Fibroblast of skin of left quadriceps (primary cell): ENCODE results near the gene VAMP7.
"Not testable (repeated sequence)": the region's sequence is repeated elsewhere in the genome, so short reads cannot be mapped to it uniquely, and the experiment has no call there.

Source experiments
- DNase-seq, 2 experiments: peaks; one replicate each; pipeline ENCODE4 v3.0.0-alpha.2; 2013; ENCODE audit warnings: low read depth in 2 of 2

VAMP7 gene

DNA sequence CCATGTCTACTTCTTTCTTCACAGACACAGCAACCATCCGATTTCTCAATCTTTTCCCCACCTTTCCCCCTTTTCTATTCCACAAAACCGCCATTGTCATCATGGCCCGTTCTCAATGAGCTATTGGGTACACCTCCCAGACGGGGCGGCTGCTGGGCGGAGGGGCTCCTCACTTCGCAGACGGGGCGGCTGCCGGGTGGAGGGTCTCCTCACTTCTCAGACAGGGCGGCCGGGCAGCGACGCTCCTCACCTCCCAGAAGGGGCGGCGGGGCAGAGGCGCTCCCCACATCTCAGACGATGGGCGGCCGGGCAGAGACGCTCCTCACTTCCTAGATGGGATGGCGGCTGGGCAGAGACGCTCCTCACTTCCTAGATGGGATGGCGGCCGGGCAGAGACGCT is 26.5 kb downstream of the VAMP7 start:
- DNase-seq = not testable (repeated sequence)

DNA sequence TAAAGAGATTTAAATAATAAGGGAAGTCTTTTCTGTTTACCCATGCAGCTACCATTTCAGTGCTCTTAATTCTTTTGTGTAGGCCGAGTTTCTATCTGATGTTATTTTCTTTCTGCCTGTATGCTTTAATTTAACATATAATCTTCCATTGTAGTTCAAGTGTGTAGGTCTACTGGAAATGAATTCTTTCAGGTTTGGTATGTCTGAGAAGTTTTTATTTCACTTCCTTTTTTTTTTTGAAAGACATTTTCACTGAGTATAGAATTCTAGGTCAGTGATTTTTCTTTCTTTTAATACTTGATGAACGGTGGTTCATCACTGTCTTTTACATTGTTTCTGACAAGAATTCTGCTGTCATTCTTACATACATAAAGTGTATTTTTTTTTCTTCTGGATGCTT is 42.1 kb downstream of the VAMP7 start:
- no peak for DNase-seq

DNA sequence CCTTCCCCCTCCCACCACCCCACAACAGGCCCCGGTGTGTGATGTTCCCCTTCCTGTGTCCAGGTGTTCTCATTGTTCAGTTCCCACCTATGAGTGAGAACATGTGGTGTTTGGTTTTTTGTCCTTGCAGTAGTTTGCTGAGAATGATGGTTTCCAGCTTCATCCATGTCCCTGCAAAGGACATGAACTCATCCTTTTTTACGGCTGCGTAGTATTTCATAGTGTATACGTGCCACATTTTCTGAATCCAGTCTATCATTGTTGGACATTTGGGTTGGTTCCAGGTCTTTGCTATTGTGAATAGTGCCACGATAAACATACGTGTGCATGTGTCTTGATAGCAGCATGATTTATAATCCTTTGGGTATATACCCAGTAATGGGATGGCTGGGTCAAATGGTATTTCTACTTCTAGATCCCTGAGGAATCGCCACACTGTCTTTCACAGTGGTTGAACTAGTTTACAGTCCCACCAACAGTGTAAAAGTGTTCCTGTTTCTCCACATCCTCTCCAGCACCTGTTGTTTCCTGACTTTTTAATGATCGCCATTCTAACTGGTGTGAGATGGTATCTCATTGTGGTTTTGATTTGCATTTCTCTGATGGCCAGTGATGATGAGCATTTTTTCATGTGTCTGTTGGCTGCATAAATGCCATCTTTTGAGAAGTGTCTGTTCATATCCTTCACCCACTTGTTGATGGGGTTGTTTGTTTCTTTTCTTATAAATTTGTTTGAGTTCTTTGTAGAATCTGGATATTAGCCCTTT is 49.9 kb downstream of the VAMP7 start:
- DNase-seq = not testable (repeated sequence)

DNA sequence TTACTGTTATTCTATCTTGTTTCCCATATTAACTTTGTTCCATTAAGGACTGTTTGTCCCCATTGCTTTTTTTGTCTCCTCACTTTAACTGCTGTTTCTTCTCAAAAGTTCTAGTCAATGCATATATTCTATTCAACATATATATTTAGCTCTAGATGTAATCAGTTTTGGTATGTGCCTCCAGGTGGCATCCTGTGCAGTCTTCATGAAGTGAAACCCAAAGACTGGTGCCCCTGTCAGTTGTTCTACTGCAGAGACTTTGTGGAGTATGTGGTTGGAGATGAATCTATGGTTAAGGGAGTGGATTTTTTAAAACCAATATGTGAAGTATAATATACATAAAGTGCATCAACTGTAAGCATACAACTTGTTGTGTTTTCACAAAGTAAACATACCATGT is 57.0 kb downstream of the VAMP7 start:
- no peak for DNase-seq

DNA sequence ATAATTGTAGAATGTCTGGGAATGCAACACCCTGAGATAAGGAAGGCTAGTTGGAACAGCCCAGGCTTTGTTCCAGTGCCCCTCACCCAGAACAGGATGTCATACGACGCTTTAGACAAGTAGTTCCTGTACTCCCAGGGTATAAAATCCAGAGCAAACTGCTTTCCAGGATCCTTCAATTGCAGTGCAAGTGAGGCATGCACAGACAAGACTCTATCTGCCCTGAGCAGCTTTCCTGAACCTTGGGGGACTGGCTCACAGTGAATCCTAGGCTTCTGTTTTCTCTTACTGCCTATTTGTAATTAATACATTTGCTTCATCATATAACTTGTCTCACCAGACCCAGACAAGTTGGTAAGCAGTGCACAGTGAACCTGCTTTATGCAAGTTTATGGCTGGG is 68.0 kb downstream of the VAMP7 start:
- no peak for DNase-seq

DNA sequence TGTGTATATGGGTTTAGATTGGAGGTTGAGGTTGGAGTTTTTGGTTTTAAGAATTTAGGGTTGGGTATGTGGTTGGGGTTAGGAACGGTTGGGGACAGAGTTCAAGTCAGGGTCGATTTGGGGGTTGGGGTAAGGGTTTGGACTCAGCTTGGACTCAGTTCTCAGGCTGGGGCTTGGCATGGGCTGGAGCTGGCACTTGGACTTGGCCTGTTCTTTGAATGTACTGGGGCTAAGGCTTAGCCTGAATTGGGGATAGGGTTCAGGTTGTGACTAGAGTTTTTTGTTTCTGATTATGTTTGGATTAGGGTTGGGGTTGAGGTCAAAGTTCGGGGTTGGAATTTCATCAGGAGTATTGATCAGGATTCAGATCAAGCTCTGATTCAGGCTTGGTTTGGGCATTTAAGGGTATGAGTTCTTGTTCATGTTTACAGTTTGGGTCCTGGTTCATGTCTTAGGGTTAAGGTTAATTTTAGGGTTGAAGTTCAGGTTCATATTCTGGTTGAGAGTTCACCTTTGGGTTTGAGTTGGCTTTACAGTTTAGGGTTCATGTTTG is 70.2 kb downstream of the VAMP7 start:
- DNase-seq = no peak

DNA sequence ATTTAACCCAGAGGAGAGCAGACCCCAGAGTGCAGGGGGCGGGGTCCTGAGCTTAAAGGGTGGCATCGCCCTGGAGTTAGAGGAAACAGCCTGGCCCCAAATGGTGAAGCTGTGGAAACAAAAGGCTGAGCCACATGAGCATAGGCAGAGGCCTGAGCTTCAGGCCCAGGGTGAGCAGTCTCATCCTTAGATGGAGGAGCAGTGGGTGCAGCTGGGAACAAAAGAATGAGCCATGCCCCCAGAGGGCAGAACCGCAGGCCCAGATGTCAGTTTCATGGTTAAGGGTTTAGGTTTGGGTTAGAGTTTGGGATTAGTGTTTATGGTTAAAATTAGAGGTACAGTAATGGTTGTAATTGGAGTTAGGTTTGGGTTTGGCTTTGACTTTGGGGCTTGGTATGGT is 71.9 kb downstream of the VAMP7 start:
- DNase-seq = no peak

DNA sequence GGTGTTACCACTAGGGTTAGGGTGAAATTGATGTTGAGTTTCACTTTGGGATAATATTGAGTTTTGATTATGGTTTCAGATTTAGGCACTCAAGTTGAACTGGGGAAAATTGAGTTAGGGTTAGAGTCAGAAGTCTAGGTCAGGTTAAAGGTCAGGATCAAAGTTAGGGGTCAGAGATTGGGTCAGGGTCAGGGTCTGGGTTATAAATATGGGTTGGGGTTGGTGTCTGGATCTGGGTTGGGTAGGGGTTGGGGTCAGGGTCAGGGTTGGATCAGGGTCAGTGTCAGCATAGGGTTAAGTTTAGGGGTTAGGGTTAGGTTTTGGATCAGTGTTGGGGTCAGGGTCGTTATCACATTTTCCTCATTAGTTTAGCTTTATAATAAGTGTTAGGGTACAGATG is 73.6 kb downstream of the VAMP7 start:
- DNase-seq = no peak

DNA sequence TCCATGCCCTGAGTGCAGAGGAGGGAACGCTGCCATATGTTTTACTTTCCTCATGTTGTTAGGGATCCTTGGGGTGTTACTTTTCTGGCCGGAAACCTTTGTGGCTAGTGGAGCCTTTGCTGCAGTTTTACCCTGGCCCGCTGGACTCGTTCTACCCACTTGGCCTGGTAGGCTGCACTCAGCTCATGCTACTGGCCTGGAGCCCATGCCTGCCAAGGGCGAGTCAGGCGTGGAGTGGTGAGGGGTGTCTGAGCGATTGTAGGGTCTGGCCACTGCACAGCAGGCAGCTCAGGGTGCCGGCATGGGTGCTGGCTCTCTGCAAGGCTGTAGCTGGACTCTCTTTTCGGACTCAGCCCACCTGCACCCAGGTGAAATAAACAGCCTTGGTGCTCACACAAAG is 75.0 kb downstream of the VAMP7 start:
- DNase-seq = no peak

DNA sequence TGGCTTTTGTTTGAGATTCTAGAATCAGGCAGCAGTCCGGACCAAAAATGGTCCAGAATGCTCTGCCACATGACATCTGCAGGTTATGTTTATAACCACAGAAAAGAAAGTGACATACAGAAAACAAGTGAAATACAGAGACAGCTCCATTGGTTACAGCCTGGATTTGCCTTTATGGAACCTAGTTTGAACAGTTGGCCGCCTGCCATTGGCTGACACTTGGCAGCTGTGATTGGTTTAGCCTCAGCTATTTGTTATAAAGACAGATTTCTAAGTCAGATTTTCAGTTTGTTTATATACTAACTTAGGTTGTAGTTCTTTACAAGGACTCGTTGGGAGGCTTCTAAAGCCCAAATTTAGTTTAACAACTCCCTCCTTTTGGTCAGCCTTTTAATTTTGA is 75.5 kb downstream of the VAMP7 start:
- DNase-seq = no peak

DNA sequence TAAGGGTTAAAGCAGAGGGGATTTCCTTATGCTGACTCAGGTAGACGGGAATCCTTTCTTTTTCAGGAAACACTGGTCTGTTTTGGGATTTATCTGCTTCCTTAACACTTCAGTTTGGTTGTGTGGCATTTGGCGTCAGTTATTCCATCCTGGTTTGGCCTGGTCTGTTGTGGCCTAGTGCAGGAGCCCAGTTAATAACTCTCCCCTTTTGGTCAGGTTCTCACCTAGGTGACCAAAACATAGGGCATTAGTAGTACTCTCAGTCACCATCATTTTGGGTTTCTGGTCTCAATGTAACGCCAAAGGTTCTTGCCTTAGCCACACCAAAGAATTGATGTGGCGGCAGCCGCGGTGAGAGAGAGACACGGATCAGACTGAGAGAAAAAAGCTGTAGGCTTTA is 76.7 kb downstream of the VAMP7 start:
- DNase-seq = no peak

DNA sequence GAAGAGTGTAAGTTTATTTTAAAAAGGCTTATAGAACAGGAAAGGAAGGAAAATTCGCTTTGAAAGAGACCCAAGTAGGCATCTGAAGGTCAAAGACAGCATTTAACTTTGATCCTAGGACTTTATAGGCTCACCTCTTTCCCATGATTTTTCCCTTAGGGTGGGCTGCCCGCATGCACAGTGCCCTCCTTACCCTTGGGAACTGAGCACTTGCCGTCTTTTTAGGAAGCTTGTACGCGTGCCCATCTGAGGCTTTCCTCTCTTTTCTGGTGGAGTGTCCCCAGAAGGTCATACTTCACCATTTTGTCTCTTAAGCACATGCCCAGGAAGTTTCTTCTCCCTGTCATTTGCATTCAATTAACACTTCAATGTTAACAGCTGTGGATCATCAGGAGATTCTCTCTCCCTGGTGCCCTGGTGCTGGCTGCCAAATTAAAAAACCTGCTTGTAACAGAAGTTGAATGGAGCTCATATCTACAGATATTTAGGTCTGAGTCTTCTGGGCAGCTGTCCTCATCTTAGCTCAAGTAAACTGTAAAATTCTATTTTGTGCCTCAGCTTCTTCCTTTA is 78.0 kb downstream of the VAMP7 start:
- no peak for DNase-seq

DNA sequence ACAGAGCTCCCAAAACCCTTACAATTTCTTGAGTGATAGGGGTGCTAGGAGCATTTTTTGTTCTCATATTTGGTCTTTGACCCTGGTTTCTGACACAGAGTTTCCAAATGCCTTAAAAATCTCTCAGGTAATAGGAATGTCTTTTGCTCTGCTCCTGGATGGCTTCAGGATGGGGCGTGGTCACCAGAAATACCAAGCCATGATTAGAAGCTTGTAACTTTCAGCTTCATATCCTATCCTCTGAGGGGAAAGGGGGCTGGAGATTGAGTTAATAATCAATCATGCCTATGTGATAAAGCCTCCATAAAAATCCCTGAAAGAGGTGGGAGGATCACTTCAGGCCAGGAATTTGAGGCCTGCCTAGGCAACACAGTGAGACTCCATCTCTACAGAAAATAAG is 81.8 kb downstream of the VAMP7 start:
- DNase-seq = no peak

DNA sequence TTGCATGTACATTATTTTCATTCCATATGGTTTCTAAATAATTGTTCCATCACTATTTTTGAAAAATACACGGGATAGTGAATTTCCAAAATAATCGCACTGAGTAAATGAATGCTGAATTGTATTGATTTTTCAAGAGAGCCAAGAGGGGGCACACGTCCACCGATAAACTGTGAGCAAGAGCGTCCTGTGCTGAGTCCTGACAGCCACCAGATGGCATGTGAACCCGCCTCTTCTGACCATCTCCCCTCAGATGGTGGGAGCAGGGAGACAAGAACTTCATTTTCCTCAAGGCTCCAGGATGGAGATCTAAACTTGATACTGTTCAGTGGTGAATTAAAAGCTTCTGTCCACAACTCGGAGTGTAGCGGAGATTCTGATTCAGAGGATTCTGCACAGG is 85.7 kb downstream of the VAMP7 start:
- DNase-seq = no peak

DNA sequence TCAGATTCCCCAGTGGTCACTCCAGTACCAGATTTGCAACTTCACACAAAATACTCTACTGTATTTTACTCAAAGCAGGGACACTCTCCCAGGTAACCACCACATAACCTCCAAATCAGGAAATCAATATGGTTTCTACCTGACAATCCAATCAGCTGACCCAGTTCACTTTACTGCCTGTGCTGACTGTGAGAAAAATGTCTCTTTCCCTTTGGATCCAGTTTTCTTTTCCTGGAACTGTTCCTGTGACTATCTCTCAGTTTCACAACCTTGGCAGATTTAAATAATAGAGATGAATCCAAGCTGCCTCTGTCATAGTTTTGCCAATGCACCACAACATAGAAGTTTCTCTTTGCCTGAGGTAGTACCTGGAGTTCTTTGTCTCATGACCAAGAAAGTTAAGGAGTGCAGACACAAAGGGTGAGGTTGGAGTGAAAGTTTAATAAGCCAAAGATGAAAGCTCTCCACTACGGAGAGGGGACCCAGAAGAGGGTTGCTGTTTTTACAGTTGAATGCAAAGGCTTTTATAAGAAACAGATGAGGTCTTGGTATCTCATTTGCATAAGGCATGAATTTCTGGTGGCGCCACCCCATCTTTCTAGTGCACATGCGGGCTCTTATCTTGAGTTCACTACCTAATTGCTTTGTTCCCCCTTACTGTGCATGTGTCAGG is 86.6 kb downstream of the VAMP7 start:
- no peak for DNase-seq

DNA sequence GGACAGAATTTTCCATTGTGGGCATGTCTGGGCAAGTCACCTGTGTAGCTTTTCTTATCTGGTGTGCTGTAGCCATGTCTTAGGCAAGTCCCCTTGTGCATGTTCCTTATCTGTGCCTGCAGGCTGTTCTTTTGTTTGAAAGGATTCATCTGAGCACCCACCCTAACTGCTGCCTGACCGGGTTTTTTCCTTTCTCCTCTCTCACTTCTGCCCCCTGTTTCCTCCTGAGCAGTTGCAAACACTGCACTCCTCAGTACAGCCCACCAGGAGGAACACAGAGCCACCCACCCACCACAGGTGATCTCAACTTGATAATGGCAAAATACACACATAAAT is 87.1 kb downstream of the VAMP7 start:
- DNase-seq = no peak

DNA sequence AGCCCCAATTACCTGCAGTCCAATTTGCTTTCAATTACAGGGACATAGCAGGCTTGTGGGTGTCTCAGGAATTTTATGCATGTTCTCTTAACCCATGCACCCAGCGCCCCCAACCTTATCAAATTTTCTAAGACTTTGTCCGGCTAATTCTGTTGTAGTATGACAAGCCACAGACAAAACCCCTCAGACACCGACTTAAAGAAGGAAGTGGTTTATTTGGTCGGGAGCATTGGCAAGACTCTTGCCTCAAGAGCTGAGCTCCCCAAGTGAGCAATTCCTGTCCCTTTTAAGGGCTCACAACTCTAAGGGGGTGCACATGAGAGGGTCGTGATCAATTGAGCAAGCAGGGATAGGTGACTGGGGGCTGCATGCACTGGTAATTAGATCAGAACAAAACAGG is 87.6 kb downstream of the VAMP7 start:
- DNase-seq = no peak

DNA sequence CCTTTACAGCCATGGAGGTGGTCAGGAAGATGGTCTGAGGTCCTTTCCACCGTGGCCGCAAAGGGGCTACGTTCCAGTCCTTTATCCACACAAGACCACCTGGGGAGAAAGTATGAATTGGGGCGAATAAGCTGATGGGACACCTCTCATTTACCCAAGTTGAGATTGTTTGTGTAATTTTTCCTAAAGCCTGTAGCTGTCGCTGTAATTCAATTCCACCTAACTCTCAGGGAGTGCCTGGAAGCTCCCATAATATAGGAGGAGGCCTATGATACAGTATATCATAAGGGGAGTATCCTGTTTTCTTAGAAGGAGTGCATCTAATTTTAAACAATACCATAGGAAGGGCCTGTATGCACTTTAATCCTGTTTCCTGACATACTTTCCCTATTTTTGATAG is 90.5 kb downstream of the VAMP7 start:
- not testable (repeated sequence) for DNase-seq

DNA sequence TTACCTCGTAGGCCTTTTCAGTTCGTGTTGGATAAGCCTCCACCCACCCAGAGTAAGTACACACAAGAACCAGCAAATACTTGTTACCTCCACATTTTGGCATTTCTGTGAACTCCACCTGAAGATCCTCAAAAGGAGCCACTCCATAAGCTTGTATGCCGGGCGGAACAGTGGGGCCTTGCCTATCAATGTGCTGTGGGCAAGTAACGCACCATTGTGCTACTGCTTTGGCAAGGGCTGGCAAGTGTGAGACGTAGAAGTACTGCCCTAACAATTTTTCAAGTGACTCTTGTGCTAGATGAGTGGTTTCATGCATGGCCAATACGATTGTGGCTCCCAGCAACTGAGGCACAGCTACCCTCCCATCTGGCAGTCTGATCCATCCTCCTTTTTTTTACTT is 91.1 kb downstream of the VAMP7 start:
- not testable (repeated sequence) for DNase-seq

DNA sequence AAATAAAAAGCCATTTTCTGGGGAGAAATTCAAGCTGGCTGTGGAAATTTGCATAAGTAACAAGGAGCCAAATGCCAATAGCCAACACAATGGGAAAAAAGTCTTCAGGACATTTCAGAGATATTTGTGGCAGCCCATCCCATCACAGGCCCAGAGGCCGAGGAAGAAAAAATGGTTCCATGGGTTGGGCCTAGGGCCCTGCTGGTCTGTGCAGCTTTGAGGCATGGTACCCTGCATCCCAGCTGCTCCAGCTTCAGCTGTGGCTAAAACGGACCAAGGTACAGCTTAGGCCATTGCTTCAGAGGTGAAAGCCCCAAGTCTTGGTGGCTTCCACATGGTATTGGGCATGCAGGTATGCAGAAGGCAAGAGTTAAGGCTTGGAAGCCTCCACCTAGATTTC is 102.2 kb downstream of the VAMP7 start:
- no peak for DNase-seq

DNA sequence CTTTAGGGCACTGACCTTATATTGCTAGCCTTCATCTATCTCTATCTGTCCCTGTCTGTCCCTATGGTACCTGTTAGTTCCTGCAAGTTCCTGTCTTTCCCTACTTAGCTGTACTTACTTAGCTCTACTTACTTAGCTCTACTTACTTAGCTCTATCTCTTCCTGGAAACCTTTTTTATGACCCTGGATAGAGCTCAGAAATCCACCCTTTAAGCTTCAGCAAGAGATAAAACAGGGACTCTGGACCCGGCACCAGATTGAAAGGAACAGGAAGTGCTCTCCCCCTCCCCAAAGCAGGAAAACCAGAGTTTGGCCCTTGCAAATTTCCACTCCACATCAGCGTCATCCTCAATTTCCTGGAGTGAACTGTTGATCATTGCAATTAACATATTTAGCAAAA is 104.1 kb downstream of the VAMP7 start:
- DNase-seq = no peak

DNA sequence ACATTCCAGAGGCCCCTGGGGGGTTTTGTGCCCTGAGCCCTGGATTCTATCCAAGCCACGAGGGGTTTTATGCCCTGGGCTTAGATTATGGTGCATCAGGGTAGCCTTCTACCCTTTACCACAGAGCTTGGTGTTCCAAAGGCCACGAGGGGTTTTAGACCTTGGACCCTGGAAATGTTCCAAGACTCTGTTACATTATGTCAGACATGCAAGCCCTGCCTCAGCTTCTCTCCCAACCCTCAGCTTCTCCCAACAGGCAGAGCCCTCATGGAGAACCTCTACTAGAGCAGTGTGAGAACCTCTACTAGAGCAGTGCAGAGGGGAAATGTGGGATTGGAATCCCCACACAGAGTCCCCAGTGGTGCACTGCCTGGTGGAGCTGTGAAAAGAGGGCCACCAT is 105.8 kb downstream of the VAMP7 start:
- DNase-seq = not testable (repeated sequence)

DNA sequence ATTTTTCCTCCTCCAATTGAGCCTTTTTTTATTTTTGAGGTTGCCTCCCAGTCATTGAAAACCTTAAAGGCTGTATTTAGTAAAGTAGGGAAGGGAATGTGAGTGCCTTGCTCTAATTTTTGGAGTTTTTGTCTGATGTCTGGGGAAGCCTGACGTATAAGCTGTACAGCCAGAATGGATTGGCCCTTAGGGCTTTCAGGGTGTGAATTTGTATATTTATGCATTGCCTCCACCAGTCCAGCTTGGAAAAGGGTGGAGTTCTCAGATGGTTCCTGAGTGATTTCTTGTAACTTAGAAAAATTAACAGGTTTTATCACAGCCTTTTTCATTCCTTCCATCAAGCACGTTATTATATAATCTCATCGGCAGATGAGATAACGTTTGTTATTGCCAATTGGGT is 107.7 kb downstream of the VAMP7 start:
- no peak for DNase-seq
